Body of pancreas (tissue), 4 donors: ENCODE measurements around the gene MRAP2.

ENCODE experiments used
- CTCF ChIP-seq, 7 experiments: fragments of 450-650 bp in 4 of 7; fragments of 200-600 bp in 3 of 7; sonication (generic) in 3 of 7; IDR thresholded peaks; one replicate each; pipeline ENCODE4 v1.5.1; 2016 to 2019; ENCODE audit warnings: antibody characterized with exemption in 7 of 7
- POLR2A ChIP-seq, 3 donors: fragments of 450-650 bp; IDR thresholded peaks; one replicate each; pipeline ENCODE4 v1.6.1; 2016; ENCODE audit warnings: antibody characterized with exemption in 3 of 3, mild to moderate bottlenecking in 2 of 3

GRCh38 chr6:84061174-84061573 lies 27.6 kb downstream of the MRAP2 start:
- TF ChIP-seq POLR2A (IDR thresholded peaks at IDR 0.05) (no peak), CTCF (IDR thresholded peaks at IDR 0.05) (no peak)
